Hepatocyte (in vitro differentiated cells): ENCODE data around the gene ADA. TPM values are rescaled to one million over a fixed set of nuclear protein-coding genes. Genes with fewer than 3 reads are reported as not detected.

Experiments
- DNase-seq: peaks from one replicate; pipeline ENCODE4 v3.0.0-alpha.2; 2016; ENCODE audit warnings: low spot score
- H2AFZ ChIP-seq: fragments of 200-600 bp; sonication (generic); 2 replicates; pipeline ENCODE4 v1.6.0; 2016; ENCODE audit warnings: antibody characterized with exemption, mild to moderate bottlenecking
- H3K27ac ChIP-seq: fragments of 200-600 bp; sonication (generic); 2 replicates; pipeline ENCODE4 v1.5.1; 2016; ENCODE audit warnings: mild to moderate bottlenecking
- H3K27me3 ChIP-seq: fragments of 200-600 bp; sonication (generic); 2 replicates; pipeline ENCODE4 v1.6.1; 2016
- H3K36me3 ChIP-seq: fragments of 200-600 bp; sonication (generic); replicated peaks from 2 replicates; pipeline ENCODE4 v1.5.1; 2016; ENCODE audit warnings: low read depth; ENCODE audit not compliant: insufficient read depth
- H3K4me1 ChIP-seq: fragments of 200-600 bp; sonication (generic); 2 replicates; pipeline ENCODE4 v1.5.1; 2016; ENCODE audit warnings: mild to moderate bottlenecking, moderate library complexity; ENCODE audit not compliant: insufficient read depth
- H3K4me2 ChIP-seq: fragments of 200-600 bp; sonication (generic); 2 replicates; pipeline ENCODE4 v1.6.0; 2016
- H3K4me3 ChIP-seq: fragments of 200-600 bp; sonication (generic); 2 replicates; pipeline ENCODE4 v1.5.1; 2016; ENCODE audit warnings: mild to moderate bottlenecking
- H3K79me2 ChIP-seq: fragments of 200-600 bp; sonication (generic); 2 replicates; pipeline ENCODE4 v1.6.0; 2017; ENCODE audit warnings: mild to moderate bottlenecking
- H3K9me2 ChIP-seq: fragments of 200-600 bp; sonication (generic); replicated peaks from 2 replicates; pipeline ENCODE4 v1.6.0; 2017; ENCODE audit warnings: mild to moderate bottlenecking; ENCODE audit not compliant: insufficient read depth
- H3K9me3 ChIP-seq: fragments of 200-600 bp; sonication (generic); 2 replicates; pipeline ENCODE4 v1.5.1; 2016; ENCODE audit warnings: low read depth, mild to moderate bottlenecking
- H4K20me1 ChIP-seq: fragments of 200-600 bp; sonication (generic); 2 replicates; pipeline ENCODE4 v1.6.0; 2016; ENCODE audit warnings: mild to moderate bottlenecking; ENCODE audit not compliant: insufficient read depth, poor library complexity, severe bottlenecking
- EZH2 ChIP-seq: fragments of 200-600 bp; sonication (generic); IDR thresholded peaks from 2 replicates; pipeline ENCODE4 v1.6.1; 2016; ENCODE audit warnings: antibody characterized with exemption, mild to moderate bottlenecking, borderline replicate concordance
- EZH2phosphoT487 ChIP-seq: fragments of 200-600 bp; sonication (generic); IDR thresholded peaks from one replicate; pipeline ENCODE4 v1.6.1; 2018; ENCODE audit warnings: antibody characterized with exemption, mild to moderate bottlenecking, low read depth, moderate library complexity; ENCODE audit not compliant: unreplicated experiment, severe bottlenecking
- WGBS: methylation state at CpG from one replicate; pipeline ENCODE4 v1.1.6; 2016; ENCODE audit warnings: low lambda C conversion rate; ENCODE audit errors: missing lambda C conversion rate; 5-methylcytosine and 5-hydroxymethylcytosine counted together
- polyA plus RNA-seq: library from polyadenylated mRNA; unstranded; fragments of >200 nt; fragmentation: Nextera tagmentation; extraction: Ambion mirVana; gene quantifications from 2 replicates; pipeline ENCODE4 v1.2.1, GENCODE V29; 2016
- total RNA-seq: library from RNA; depleted of rRNA; stranded (reverse); fragments of >200 nt; gene quantifications from 2 replicates; pipeline ENCODE4 v1.2.3, GENCODE V29; 2014
- TF ChIP-seq, protein P1 (sequence below): fragments of 200-600 bp; sonication (generic); IDR thresholded peaks from 2 replicates; pipeline ENCODE4 v1.5.1; 2016; ENCODE audit warnings: antibody characterized with exemption, mild to moderate bottlenecking; ENCODE audit not compliant: poor library complexity

Gene ADA
- total and polyA plus RNA-seq, 2 experiments from 2014 or later: 10.4 to 13.5 TPM

GRCh38 chr20:44664131-44664530, 12.6 kb upstream of the ADA start:
- WGBS: 81% methylated on average over 3 of the region's 3 CpGs
- Histone ChIP-seq H3K9me2 (no peaks in the 10 kb centered on the region), H3K36me3 (no peaks in the 10 kb centered on the region), H3K79me2 (no peaks in the 10 kb centered on the region), H4K20me1 (no peaks in the 10 kb centered on the region), H2AFZ (no peak overlapping the region), H3K27me3 (no peaks in the 10 kb centered on the region), H3K4me3 (no peak overlapping the region), H3K9me3 (no peaks in the 10 kb centered on the region), H3K4me1 (no peaks in the 10 kb centered on the region), H3K4me2 (no peak overlapping the region), H3K27ac (no peak overlapping the region)
- TF ChIP-seq EZH2: no peak
- TF ChIP-seq, protein P1, sequence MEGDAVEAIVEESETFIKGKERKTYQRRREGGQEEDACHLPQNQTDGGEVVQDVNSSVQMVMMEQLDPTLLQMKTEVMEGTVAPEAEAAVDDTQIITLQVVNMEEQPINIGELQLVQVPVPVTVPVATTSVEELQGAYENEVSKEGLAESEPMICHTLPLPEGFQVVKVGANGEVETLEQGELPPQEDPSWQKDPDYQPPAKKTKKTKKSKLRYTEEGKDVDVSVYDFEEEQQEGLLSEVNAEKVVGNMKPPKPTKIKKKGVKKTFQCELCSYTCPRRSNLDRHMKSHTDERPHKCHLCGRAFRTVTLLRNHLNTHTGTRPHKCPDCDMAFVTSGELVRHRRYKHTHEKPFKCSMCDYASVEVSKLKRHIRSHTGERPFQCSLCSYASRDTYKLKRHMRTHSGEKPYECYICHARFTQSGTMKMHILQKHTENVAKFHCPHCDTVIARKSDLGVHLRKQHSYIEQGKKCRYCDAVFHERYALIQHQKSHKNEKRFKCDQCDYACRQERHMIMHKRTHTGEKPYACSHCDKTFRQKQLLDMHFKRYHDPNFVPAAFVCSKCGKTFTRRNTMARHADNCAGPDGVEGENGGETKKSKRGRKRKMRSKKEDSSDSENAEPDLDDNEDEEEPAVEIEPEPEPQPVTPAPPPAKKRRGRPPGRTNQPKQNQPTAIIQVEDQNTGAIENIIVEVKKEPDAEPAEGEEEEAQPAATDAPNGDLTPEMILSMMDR: no peak
- no peak for TF ChIP-seq EZH2phosphoT487
- DNase-seq: no peak

DNA sequence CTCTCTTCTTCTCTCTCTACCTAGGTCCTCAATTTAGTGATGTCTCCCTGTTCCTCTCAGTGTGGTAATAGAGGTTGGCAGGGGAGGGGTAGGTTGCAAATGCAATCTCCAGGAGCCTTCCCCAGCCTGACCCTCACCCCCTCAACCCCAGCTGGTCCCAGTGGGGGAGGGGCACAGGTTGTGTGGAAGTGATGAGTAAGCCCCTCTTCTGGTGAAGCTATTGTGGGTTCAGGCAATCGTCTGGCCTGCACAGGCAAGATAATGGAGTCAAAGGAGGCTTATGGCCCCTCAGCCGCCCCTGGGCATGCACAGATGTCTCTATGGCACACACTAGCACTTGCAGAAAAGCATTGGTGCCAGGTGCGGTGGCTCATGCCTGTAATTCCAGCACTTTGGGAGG, 10.8 kb upstream of the ADA start:
- Histone ChIP-seq H3K79me2 (no peaks in the 10 kb centered on the region), H3K4me1 (no peaks in the 10 kb centered on the region), H3K27me3 (no peaks in the 10 kb centered on the region), H3K4me3 (no peak overlapping the region), H3K9me2 (no peaks in the 10 kb centered on the region), H2AFZ (no peak overlapping the region), H3K9me3 (no peaks in the 10 kb centered on the region), H3K36me3 (no peaks in the 10 kb centered on the region), H4K20me1 (no peaks in the 10 kb centered on the region), H3K27ac (no peak overlapping the region), H3K4me2 (no peak overlapping the region)
- no peak for DNase-seq
- 47% methylated on average over 3 of the region's 3 CpGs for WGBS
- TF ChIP-seq EZH2 (no peak), EZH2phosphoT487 (no peak)

GRCh38 chr20:44660581-44660980, 9.1 kb upstream of the ADA start:
- H3K27me3 ChIP-seq: no peaks in the 10 kb centered on the region
- TF ChIP-seq, protein P1: no peak
- TF ChIP-seq EZH2 (no peak), EZH2phosphoT487 (no peak)
- no peaks in the 10 kb centered on the region for H3K9me3 ChIP-seq
- no peak for DNase-seq
- H4K20me1 ChIP-seq: no peaks in the 10 kb centered on the region
- no peak overlapping the region for H3K4me2 ChIP-seq
- H2AFZ ChIP-seq: no peak overlapping the region
- no peaks in the 10 kb centered on the region for H3K79me2 ChIP-seq
- no peak overlapping the region for H3K27ac ChIP-seq
- H3K4me1 ChIP-seq: no peaks in the 10 kb centered on the region
- no peaks in the 10 kb centered on the region for H3K9me2 ChIP-seq
- no peaks in the 10 kb centered on the region for H3K36me3 ChIP-seq
- WGBS: 86% methylated on average over 5 of the region's 5 CpGs
- no peak overlapping the region for H3K4me3 ChIP-seq

DNA sequence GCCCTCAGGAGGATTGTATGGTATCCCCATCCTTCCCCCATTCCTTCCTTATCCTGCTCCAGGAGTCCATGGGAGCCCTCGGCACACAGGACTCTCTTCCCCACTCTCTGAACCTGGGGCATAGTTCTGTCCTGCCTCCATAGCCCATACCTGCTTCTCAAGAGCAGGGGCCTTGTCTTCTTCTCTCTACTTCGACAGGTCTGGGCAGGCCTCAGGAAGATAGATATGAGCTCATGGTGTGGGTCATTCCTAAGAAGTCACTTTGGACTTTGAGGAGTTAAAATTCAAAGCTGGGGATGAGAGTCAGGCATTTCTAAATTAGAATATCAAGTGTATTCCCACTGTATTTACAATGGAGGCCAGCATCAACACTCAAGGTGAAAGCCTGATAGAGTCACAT, 8.4 kb upstream of the ADA start:
- H3K9me2 ChIP-seq: no peaks in the 10 kb centered on the region
- DNase-seq: no peak
- WGBS: 95% methylated on average over 2 of the region's 2 CpGs
- H3K4me2 ChIP-seq: no peak overlapping the region
- no peaks in the 10 kb centered on the region for H3K36me3 ChIP-seq
- H2AFZ ChIP-seq: no peak overlapping the region
- H3K79me2 ChIP-seq: no peaks in the 10 kb centered on the region
- no peaks in the 10 kb centered on the region for H3K9me3 ChIP-seq
- H3K4me1 ChIP-seq: no peaks in the 10 kb centered on the region
- no peak overlapping the region for H3K4me3 ChIP-seq
- H4K20me1 ChIP-seq: no peaks in the 10 kb centered on the region
- H3K27me3 ChIP-seq: no peaks in the 10 kb centered on the region
- H3K27ac ChIP-seq: no peak overlapping the region
- TF ChIP-seq EZH2 (no peak), EZH2phosphoT487 (no peak)
- TF ChIP-seq, protein P1: no peak
